Measurements from ENCODE around the gene TIMM8A. TPM values are rescaled to one million over a fixed set of nuclear protein-coding genes. Genes with fewer than 3 reads are reported as not detected.

The TIMM8A gene
- polyA plus RNA-seq, 1 of the 3 experiments (the other 2 are of a cell fraction), result 14.2 TPM

DNA sequence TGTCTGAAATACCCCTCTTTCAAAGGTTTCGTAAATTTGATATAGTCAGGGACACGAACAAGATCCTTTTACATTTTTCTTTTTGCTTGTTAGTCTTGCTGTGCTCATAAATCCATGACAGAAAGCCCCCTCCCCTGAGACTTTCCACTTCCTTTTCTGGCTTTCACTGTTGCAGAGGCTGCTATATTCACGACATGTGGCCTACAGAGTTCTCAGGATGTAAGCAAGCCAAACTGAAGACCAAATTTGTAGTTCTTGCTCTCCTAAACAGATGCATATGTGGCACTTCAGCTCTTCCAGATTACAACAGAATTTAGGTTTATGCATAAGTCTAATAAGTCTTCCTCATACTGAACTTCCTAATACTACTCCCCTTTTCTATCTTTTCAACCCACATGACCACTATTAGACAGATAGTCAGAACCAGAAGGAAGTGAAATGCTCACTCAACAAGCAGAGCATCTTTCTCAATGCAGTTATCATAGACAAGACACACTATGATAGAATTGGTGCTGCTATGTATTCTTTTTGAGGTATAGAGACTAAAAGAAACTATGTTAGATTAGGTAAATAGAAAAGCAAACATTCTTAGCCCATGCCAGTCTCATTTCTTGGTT, 22.5 kb upstream of the TIMM8A start:
- ChIA-PET CTCF (no interaction called here), POLR2A (no interaction called here)
- 19% methylated on average over 3 of the region's 3 CpGs for WGBS (ENCODE audit: low lambda C conversion rate)
- no peak for DNase-seq
- H3K4me2 ChIP-seq, result no peak overlapping the region
- no peaks in the 10 kb centered on the region for H3F3A ChIP-seq (replicated peaks; ENCODE audit: insufficient read depth)
- H3K27ac ChIP-seq (ENCODE audit: low read depth in 2 of 2, low read length in 1 of 2), result no peak overlapping the region
- no peak overlapping the region for H3K9ac ChIP-seq
- H4K20me1 ChIP-seq (ENCODE audit: insufficient read depth), result no peaks in the 10 kb centered on the region
- H3K9me3 ChIP-seq, result no peaks in the 10 kb centered on the region
- no peaks in the 10 kb centered on the region for H3K4me1 ChIP-seq (ENCODE audit: control insufficient read depth in 1 of 2, insufficient read depth in 2 of 2, low read depth in 1 of 2, low read length in 1 of 2)
- TF ChIP-seq SMC3 (IDR thresholded peaks at IDR 0.05; ENCODE audit: low read depth, low read length) (no peak), SIN3A (IDR thresholded peaks at IDR 0.05; ENCODE audit: borderline replicate concordance, low read depth, low read length) (no peak), FOXJ3 (CRISPR knock-in tag; IDR thresholded peaks at IDR 0.05) (no peak), NRF1 (IDR thresholded peaks at IDR 0.05; ENCODE audit: low read depth, low read length) (no peak), TEAD4 (IDR thresholded peaks at IDR 0.05; ENCODE audit: borderline replicate concordance, insufficient read depth) (no peak), NFIC (IDR thresholded peaks at IDR 0.05; ENCODE audit: borderline replicate concordance) (no peak), RXRA (IDR thresholded peaks at IDR 0.05; ENCODE audit: borderline replicate concordance, low read depth) (no peak), MXI1 (IDR thresholded peaks at IDR 0.05; ENCODE audit: low read depth, low read length) (no peak), GATA2 (CRISPR knock-in tag; IDR thresholded peaks at IDR 0.05) (no peak), RFX5 (IDR thresholded peaks at IDR 0.05; ENCODE audit: low read length) (no peak), FOSL2 (IDR thresholded peaks at IDR 0.05; ENCODE audit: borderline replicate concordance, low read depth) (no peak)
- TF ChIP-seq, protein P1, sequence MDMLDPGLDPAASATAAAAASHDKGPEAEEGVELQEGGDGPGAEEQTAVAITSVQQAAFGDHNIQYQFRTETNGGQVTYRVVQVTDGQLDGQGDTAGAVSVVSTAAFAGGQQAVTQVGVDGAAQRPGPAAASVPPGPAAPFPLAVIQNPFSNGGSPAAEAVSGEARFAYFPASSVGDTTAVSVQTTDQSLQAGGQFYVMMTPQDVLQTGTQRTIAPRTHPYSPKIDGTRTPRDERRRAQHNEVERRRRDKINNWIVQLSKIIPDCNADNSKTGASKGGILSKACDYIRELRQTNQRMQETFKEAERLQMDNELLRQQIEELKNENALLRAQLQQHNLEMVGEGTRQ (IDR thresholded peaks at IDR 0.05; ENCODE audit: borderline replicate concordance, low read depth, low read length), result no peak
- TF ChIP-seq, protein P2, sequence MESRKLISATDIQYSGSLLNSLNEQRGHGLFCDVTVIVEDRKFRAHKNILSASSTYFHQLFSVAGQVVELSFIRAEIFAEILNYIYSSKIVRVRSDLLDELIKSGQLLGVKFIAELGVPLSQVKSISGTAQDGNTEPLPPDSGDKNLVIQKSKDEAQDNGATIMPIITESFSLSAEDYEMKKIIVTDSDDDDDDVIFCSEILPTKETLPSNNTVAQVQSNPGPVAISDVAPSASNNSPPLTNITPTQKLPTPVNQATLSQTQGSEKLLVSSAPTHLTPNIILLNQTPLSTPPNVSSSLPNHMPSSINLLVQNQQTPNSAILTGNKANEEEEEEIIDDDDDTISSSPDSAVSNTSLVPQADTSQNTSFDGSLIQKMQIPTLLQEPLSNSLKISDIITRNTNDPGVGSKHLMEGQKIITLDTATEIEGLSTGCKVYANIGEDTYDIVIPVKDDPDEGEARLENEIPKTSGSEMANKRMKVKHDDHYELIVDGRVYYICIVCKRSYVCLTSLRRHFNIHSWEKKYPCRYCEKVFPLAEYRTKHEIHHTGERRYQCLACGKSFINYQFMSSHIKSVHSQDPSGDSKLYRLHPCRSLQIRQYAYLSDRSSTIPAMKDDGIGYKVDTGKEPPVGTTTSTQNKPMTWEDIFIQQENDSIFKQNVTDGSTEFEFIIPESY (IDR thresholded peaks at IDR 0.05; ENCODE audit: borderline replicate concordance, low read depth), result no peak
- no peaks in the 10 kb centered on the region for H3K9me2 ChIP-seq
- H3K27me3 ChIP-seq (ENCODE audit: insufficient read depth), result peaks cover 7% of the 10 kb centered on the region; the same call in 1 of the 2 replicates
- H3K4me3 ChIP-seq (ENCODE audit: low read depth in 2 of 2, low read length in 1 of 2), result no peak overlapping the region
- no peaks in the 10 kb centered on the region for H3K79me2 ChIP-seq (ENCODE audit: insufficient read depth)
- no peaks in the 10 kb centered on the region for H3K36me3 ChIP-seq (replicated peaks in 1 of 2; ENCODE audit: control insufficient read depth in 1 of 2, insufficient read depth in 2 of 2, low read length in 1 of 2)
- H2AFZ ChIP-seq (ENCODE audit: low read depth), result no peak overlapping the region

DNA sequence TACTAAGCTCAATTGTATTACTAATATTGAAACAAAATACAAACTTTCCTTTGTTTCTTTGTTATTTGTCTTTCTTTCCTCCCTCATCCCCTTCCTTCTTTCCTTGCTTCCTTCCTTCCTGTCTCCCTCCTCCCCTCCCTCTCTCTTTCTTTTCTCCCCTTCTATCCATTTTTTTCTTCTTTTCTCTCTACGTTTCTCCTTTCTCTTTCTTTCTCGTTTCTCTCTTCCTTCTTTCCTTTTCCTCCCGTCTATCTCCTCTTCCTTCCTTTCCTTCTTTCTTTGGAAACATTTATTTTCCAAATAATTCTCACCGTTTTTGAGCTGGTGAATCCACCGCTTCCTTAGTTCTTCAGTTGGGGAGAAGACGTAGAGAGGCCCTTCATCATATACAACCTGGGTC, 21.1 kb upstream of the TIMM8A start:
- WGBS (ENCODE audit: low lambda C conversion rate), result 33% methylated on average over 6 of the region's 6 CpGs
- H3K36me3 ChIP-seq (replicated peaks in 1 of 2; ENCODE audit: control insufficient read depth in 1 of 2, insufficient read depth in 2 of 2, low read length in 1 of 2), result no peaks in the 10 kb centered on the region
- H3F3A ChIP-seq (replicated peaks; ENCODE audit: insufficient read depth), result no peaks in the 10 kb centered on the region
- no peaks in the 10 kb centered on the region for H3K4me1 ChIP-seq (ENCODE audit: control insufficient read depth in 1 of 2, insufficient read depth in 2 of 2, low read depth in 1 of 2, low read length in 1 of 2)
- peaks cover 7% of the 10 kb centered on the region; the same call in 1 of the 2 replicates for H3K27me3 ChIP-seq (ENCODE audit: insufficient read depth)
- no peaks in the 10 kb centered on the region for H3K79me2 ChIP-seq (ENCODE audit: insufficient read depth)
- no peaks in the 10 kb centered on the region for H3K9me3 ChIP-seq
- no peak overlapping the region for H3K27ac ChIP-seq (ENCODE audit: low read depth in 2 of 2, low read length in 1 of 2)
- no peak for DNase-seq
- no peaks in the 10 kb centered on the region for H4K20me1 ChIP-seq (ENCODE audit: insufficient read depth)
- ChIA-PET POLR2A (interaction anchor here (2.3 kb wide), 1 partner anchor 21 kb away, joined by 5 read pairs; the partner anchor contains the start of gene RPL36A), CTCF (interaction anchor here (0.7 kb wide), 1 partner anchor 21 kb away, joined by 3 read pairs; the partner anchor contains the start of gene RPL36A)
- no peak overlapping the region for H3K4me3 ChIP-seq (ENCODE audit: low read depth in 2 of 2, low read length in 1 of 2)
- no peak overlapping the region for H2AFZ ChIP-seq (ENCODE audit: low read depth)
- H3K9me2 ChIP-seq, result no peaks in the 10 kb centered on the region
- no peak overlapping the region for H3K9ac ChIP-seq
- TF ChIP-seq TAF1 (IDR thresholded peaks at IDR 0.05; ENCODE audit: borderline replicate concordance, low read depth, low read length), result no peak
- TF ChIP-seq ELF1 (IDR thresholded peaks at IDR 0.05), result no peak
- no peak for TF ChIP-seq FOXJ3 (CRISPR knock-in tag; IDR thresholded peaks at IDR 0.05)
- TF ChIP-seq NRF1 (IDR thresholded peaks at IDR 0.05; ENCODE audit: low read depth, low read length), result no peak
- no peak for TF ChIP-seq RXRA (IDR thresholded peaks at IDR 0.05; ENCODE audit: borderline replicate concordance, low read depth)
- no peak for TF ChIP-seq EP300 (IDR thresholded peaks at IDR 0.05; ENCODE audit: borderline replicate concordance in 1 of 2, low read depth in 1 of 2, low read length in 1 of 2)
- TF ChIP-seq FOSL2 (IDR thresholded peaks at IDR 0.05; ENCODE audit: borderline replicate concordance, low read depth), result no peak
- TF ChIP-seq CHD2 (IDR thresholded peaks at IDR 0.05; ENCODE audit: low read length, partially characterized antibody), result no peak
- TF ChIP-seq YY1 (IDR thresholded peaks at IDR 0.05; ENCODE audit: low read depth), result no peak
- no peak overlapping the region for H3K4me2 ChIP-seq

Measured in SK-N-SH (cell line).